HepG2 (cell line): ENCODE data around the gene CFAP46. TPM values are rescaled to one million over a fixed set of nuclear protein-coding genes. Genes with fewer than 3 reads are reported as not detected.

Experiments used
- ATAC-seq: fragments of 200-7000 bp; cut with Tn5 transposase; 3 replicates; pipeline ENCODE4 v1.9.1; 2020; ENCODE audit warnings: mild to moderate bottlenecking, moderate library complexity
- BruUV-seq: library from RNA; stranded (reverse); fragments of 400-500 nt; replicated peaks from 2 replicates; lab custom pipeline; 2021; lab: Mats Ljungman, UMichigan
- CTCF ChIA-PET: fragments of 300-600 bp; formaldehyde crosslinking; extraction: SDS; loops from one replicate; lab custom pipeline; 2021; ENCODE audit warnings: low total read pairs, inconsistent platforms, low intra/inter-chr PET ratio; lab: Yijun Ruan, JAX
- POLR2A ChIA-PET: fragments of 350-600 bp; sonication (Branson Sonifier 250); formaldehyde crosslinking; loops from one replicate; lab custom pipeline; 2020; ENCODE audit warnings: antibody characterized with exemption, inconsistent platforms; lab: Yijun Ruan, JAX
- DNase-seq: peaks from one replicate; pipeline ENCODE4 v3.0.0-alpha.2; 2015; ENCODE audit warnings: low spot score
- FAIRE-seq: peaks from 3 replicates; lab custom pipeline; 2011; peaks lifted over from hg19 to GRCh38; lab: Jason Lieb, UNC
- H2AFZ ChIP-seq: one replicate; pipeline ENCODE4 v1.6.1; 2011; ENCODE audit warnings: low read length, inconsistent platforms
- H3K27ac ChIP-seq: fragments of 300-600 bp; 3 replicates; pipeline ENCODE4 v1.8.0; 2011; ENCODE audit warnings: mixed run types, mild to moderate bottlenecking, mixed read lengths, low read length, inconsistent platforms; ENCODE audit not compliant: insufficient read depth; ENCODE audit errors: extremely low read length
- H3K27me3 ChIP-seq, 2 experiments: fragments of 200-600 bp in 1 of 2; 2 replicates in 1 of 2; 3 replicates in 1 of 2; pipeline versions ENCODE4 v1.6.0 to v1.8.0; 2011; ENCODE audit warnings: low read length in 2 of 2, mild to moderate bottlenecking in 2 of 2, moderate library complexity in 2 of 2, inconsistent platforms in 1 of 2; ENCODE audit not compliant: insufficient read depth in 2 of 2, control insufficient read depth in 1 of 2
- H3K36me3 ChIP-seq, 2 experiments: fragments of 200-600 bp in 1 of 2; replicated peaks in 1 of 2; 2 replicates in 1 of 2; 3 replicates in 1 of 2; pipeline versions ENCODE4 v1.5.1 to v1.8.0; 2011; ENCODE audit warnings: low read length in 2 of 2, inconsistent platforms in 1 of 2; ENCODE audit not compliant: insufficient read depth in 2 of 2, control insufficient read depth in 1 of 2
- H3K4me1 ChIP-seq: 2 replicates; pipeline ENCODE4 v1.5.1; 2012; ENCODE audit warnings: low read length, inconsistent platforms; ENCODE audit not compliant: insufficient read depth
- H3K4me2 ChIP-seq: 2 replicates; pipeline ENCODE4 v1.6.0; 2011; ENCODE audit warnings: low read depth, low read length, inconsistent platforms
- H3K4me3 ChIP-seq, 3 experiments: fragments of 200-600 bp in 1 of 3; sonication (generic), shearing (Covaris generic) in 1 of 3; replicated peaks in 1 of 3; 2 replicates each; pipeline ENCODE4 v1.5.1; 2011 to 2016; ENCODE audit warnings: low read length in 3 of 3, inconsistent platforms in 2 of 3, low read depth in 2 of 3, mild to moderate bottlenecking in 2 of 3, control low read depth in 1 of 3, mixed read lengths in 1 of 3; ENCODE audit not compliant: insufficient read depth in 1 of 3
- H3K79me2 ChIP-seq: one replicate; pipeline ENCODE4 v1.6.1; 2011; ENCODE audit warnings: low read length, inconsistent platforms; ENCODE audit not compliant: insufficient read depth
- H3K9ac ChIP-seq: 2 replicates; pipeline ENCODE4 v1.6.0; 2011; ENCODE audit warnings: mild to moderate bottlenecking, low read depth, low read length, inconsistent platforms; ENCODE audit not compliant: insufficient read depth
- H3K9me3 ChIP-seq: 2 replicates; pipeline ENCODE4 v1.5.1; 2012; ENCODE audit warnings: mild to moderate bottlenecking, low read length
- H4K20me1 ChIP-seq: 2 replicates; pipeline ENCODE4 v1.6.0; 2011; ENCODE audit warnings: inconsistent platforms, mild to moderate bottlenecking, low read length, moderate library complexity; ENCODE audit not compliant: insufficient read depth
- WGBS: methylation state at CpG from one replicate; pipeline ENCODE4 v1.1.6; 2017; ENCODE audit warnings: low lambda C conversion rate; 5-methylcytosine and 5-hydroxymethylcytosine counted together
- in situ Hi-C: cut with HindIII; loops from 2 replicates; pipeline ENCODE4 v1.10.0; 2017; ENCODE audit warnings: low pct_unique_long_range_greater_than_20kb; ENCODE audit not compliant: extremely low pct_ligation_motif_present
- intact Hi-C: fragments of 100-400 bp; cut with micrococcal nuclease; formaldehyde crosslinking; loops from one replicate; pipeline ENCODE4 v1.10.0; 2022; ENCODE audit not compliant: unreplicated experiment
- polyA plus RNA-seq, 8 experiments: library from polyadenylated mRNA; depleted of rRNA in 3 of 8; stranded (reverse) in 7 of 8; unstranded in 1 of 8; fragments of >200 nt; fragmentation: Illumina TruSeq in 4 of 8; extraction: Trizol in 4 of 8; gene quantifications; 2 replicates each; pipeline versions ENCODE4 v1.2.1 to v1.2.3, GENCODE V29; 2011 to 2016; ENCODE audit warnings: low read depth in 4 of 8, missing spikeins in 1 of 8, mixed read lengths in 1 of 8; ENCODE audit not compliant: insufficient read depth in 1 of 8
- total RNA-seq, 5 experiments: library from RNA; depleted of rRNA; stranded (reverse); fragments of >200 nt; fragmentation: Illumina TruSeq; extraction: Trizol; gene quantifications; 2 replicates each; pipeline ENCODE4 v1.2.3, GENCODE V29; 2016; ENCODE audit warnings: low read depth in 1 of 5
- TF ChIP-seq, protein P1 (sequence below): fragments of 450-650 bp; IDR thresholded peaks from 2 replicates; pipeline ENCODE4 v1.6.1; 2016
- TF ChIP-seq, protein P2 (sequence below): sonication (generic); formaldehyde crosslinking; IDR thresholded peaks from 2 replicates; pipeline ENCODE4 v1.5.1; 2020; ENCODE audit warnings: mild to moderate bottlenecking, missing genetic modification reagents, borderline replicate concordance

CFAP46 gene
- total and polyA plus RNA-seq, 2 of the 13 experiments (the other 11 are each of a cell fraction or from before 2014, with no cell fraction given) = 0.24 to 0.84 TPM

DNA sequence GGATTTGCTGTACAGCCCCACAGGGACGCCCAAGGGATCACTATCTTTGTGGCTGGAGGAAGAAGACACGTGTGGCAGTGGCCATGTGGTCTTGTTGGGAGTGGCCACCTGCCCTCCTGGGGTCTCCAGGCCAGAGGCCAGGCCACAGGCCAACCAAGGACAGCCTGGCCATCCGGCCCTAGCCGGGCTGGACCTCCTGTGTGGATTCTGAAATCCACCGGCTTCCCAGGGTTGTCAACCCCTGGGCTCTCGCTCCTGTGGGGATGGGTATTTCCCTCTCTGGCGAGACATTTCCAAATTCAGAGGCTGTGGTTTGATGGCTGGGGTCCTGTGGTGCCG lies 31.5 kb upstream of the CFAP46 start:
- CTCF ChIA-PET = no interaction called here
- TF ChIP-seq, protein P1, sequence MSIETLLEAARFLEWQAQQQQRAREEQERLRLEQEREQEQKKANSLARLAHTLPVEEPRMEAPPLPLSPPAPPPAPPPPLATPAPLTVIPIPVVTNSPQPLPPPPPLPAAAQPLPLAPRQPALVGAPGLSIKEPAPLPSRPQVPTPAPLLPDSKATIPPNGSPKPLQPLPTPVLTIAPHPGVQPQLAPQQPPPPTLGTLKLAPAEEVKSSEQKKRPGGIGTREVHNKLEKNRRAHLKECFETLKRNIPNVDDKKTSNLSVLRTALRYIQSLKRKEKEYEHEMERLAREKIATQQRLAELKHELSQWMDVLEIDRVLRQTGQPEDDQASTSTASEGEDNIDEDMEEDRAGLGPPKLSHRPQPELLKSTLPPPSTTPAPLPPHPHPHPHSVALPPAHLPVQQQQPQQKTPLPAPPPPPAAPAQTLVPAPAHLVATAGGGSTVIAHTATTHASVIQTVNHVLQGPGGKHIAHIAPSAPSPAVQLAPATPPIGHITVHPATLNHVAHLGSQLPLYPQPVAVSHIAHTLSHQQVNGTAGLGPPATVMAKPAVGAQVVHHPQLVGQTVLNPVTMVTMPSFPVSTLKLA = peak; percentile 25; the same call in 1 of the 2 replicates
- TF ChIP-seq, protein P2, sequence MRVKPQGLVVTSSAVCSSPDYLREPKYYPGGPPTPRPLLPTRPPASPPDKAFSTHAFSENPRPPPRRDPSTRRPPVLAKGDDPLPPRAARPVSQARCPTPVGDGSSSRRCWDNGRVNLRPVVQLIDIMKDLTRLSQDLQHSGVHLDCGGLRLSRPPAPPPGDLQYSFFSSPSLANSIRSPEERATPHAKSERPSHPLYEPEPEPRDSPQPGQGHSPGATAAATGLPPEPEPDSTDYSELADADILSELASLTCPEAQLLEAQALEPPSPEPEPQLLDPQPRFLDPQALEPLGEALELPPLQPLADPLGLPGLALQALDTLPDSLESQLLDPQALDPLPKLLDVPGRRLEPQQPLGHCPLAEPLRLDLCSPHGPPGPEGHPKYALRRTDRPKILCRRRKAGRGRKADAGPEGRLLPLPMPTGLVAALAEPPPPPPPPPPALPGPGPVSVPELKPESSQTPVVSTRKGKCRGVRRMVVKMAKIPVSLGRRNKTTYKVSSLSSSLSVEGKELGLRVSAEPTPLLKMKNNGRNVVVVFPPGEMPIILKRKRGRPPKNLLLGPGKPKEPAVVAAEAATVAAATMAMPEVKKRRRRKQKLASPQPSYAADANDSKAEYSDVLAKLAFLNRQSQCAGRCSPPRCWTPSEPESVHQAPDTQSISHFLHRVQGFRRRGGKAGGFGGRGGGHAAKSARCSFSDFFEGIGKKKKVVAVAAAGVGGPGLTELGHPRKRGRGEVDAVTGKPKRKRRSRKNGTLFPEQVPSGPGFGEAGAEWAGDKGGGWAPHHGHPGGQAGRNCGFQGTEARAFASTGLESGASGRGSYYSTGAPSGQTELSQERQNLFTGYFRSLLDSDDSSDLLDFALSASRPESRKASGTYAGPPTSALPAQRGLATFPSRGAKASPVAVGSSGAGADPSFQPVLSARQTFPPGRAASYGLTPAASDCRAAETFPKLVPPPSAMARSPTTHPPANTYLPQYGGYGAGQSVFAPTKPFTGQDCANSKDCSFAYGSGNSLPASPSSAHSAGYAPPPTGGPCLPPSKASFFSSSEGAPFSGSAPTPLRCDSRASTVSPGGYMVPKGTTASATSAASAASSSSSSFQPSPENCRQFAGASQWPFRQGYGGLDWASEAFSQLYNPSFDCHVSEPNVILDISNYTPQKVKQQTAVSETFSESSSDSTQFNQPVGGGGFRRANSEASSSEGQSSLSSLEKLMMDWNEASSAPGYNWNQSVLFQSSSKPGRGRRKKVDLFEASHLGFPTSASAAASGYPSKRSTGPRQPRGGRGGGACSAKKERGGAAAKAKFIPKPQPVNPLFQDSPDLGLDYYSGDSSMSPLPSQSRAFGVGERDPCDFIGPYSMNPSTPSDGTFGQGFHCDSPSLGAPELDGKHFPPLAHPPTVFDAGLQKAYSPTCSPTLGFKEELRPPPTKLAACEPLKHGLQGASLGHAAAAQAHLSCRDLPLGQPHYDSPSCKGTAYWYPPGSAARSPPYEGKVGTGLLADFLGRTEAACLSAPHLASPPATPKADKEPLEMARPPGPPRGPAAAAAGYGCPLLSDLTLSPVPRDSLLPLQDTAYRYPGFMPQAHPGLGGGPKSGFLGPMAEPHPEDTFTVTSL (CRISPR knock-in tag) = no peak
- no peaks in the 10 kb centered on the region for H3K4me1 ChIP-seq
- H3K27me3 ChIP-seq = peaks cover 34 to 80% of the 10 kb centered on the region in 2 experiments
- H3K4me3 ChIP-seq = no peak overlapping the region
- H3K9me3 ChIP-seq = no peaks in the 10 kb centered on the region
- H3K4me2 ChIP-seq = no peak overlapping the region
- 0% methylated on average over 4 of the region's 8 CpGs for WGBS
- H3K36me3 ChIP-seq = no peaks in the 10 kb centered on the region
- POLR2A ChIA-PET = no interaction called here
- DNase-seq = no peak
- H3K79me2 ChIP-seq = no peaks in the 10 kb centered on the region
- ATAC-seq = no peak
- no peak overlapping the region for H2AFZ ChIP-seq
- BruUV-seq = no TSS peak
- no peak overlapping the region for H3K27ac ChIP-seq
- H4K20me1 ChIP-seq = 0 out of 2 replicates have a peak, but pooled peaks cover 5% of the 10 kb centered on the region
- FAIRE-seq = no peak
- in situ Hi-C loops = no loop called here
- intact Hi-C loops = no loop called here
- H3K9ac ChIP-seq = no peak overlapping the region
